ENCODE measurements around the gene ASB1.
"Not testable (repeated sequence)": the region's sequence is repeated elsewhere in the genome, so short reads cannot be mapped to it uniquely, and the experiment has no call there.

Gene ASB1

DNA sequence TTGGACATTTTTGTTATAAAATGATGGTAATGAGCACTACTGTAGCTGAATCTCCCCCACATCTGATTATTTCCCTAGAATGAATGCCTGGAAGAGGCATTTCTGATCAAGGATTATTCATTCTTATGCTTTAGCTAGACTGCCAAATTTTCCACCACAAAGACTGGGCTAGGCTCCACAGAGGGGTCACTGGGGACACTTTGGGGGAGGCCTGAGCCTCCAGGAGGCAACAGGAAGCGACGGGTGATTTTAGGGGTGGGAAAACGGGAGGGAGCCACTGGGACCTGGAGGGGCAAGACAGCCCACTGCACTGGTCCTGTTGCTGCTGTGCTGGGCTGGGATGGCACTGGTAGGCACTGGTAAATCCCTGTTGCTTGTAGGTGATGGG lies 2.4 kb upstream of the ASB1 start:
- no peak for DNase-seq

DNA sequence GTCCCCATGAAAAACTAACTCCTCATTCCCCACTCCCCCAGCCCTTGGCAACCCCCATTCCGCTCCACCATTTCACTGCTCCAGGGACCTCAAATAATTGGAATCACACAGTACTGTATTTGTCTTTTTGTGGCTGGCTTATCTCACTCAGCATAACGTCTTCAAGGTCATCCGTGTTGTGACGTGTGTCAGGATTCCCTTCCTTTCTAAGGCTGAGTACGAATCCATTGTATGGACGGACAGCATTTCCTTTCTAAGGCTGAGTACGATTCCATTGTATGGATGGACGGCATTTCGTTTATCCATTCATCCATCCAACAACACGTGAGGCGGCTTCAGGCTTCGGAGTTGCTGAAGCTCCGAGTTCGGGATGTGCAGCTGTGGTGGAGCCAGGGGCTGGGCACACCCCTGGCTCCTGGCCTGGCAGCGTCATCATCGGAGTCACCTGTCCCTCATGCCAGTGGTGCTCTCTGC lies 1.2 kb upstream of the ASB1 start:
- DNase-seq, result no peak

DNA sequence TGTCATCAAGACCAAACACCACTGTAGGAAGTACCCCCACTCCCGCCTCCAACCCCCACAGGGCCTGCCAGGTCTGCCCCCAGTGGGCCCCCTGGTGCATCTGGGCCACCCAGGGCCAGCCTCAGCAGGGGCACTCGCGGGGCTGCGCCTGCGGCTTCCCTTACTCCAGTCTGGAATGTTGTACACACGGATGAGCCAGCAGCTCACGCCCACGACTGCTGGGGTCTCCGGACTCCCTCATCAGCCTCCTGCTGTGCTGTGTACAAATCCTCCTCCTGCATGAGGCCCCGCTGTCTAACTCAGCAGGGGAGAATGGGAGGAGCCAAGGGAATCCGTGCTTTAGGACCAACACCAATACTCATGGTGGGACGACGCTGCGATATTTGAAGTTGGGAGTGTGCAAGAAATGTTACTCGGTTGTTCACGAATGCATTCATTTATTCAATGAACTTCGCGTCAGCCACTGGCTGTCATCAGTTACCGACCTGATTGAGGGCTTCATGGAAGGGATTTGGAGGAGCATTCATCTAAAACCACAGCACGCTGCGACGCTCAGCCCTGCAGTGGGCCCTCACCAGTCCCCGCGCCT lies 654 bp upstream of the ASB1 start:
- no peak for DNase-seq

DNA sequence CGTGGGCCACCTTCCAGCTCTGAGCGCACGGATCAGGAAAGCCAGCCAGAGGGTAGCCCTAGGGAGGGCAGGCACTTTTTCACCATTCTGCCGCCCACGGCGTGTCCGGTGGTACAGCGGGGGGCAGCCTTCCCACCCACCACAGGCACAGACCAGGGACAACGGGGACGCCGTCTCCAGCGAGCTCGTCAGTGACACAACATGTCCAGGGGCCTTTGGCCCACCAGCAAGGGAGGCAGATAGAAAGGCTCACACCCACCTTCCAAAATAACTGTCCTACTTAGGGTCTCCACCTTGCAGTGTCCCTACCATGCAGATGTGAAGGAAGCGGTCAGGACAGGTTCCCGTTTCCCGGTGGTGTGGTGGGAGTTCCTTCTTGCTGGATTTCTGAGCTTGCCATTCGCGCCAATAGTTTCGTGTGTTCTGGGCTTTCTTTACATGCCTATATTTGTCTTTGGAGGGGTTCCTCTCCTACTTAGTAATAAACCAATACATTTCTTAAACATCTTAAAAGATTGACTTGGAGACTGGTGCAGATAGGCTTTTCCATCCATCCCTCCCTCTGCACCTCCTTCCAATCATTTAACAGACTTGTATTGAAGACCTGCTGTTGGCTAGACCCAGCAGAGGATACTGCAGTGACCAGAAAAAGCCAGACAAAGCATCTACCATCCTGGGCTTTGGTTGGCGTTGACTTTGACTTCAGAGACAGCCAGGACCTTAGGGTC lies 872 bp downstream of the ASB1 start:
- DNase-seq, result no peak

DNA sequence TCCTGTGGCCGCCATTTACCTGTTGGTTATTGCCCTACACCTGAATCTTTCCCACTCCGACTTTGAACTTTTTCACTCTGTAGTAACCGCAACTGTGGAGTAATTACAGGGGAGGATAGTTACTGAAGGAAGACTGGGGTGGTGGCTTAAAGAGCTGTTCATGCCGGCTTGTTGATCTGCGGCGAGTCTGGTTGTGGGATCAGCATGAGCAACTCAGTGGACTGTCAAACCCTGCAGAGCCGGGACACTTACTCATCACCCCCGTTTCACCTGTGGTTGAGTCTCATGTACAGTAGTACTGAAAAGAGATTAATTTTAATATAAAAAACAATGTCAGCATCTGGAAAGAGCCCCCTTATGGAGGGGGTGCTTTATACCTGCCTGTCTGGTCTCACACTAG lies 2.1 kb downstream of the ASB1 start:
- DNase-seq, result no peak

DNA sequence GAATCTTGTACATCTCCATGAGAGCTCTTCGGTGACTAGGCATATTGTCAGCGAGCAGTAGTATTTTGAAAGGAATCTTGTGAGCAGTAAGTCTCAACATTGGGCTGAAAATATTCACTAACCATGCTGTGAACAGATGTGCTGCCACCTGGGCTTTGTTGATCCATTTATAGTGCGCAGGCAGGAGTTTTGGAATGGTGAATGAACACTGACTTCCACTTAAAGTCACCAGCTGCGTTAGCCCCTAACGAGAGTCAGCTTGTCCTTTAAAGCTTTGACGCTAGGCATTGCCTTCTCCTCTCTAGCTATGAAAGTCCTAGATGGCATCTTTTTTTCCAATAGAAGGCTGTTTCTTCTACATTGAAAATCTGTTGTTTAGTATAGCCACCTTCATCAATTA lies 4.1 kb downstream of the ASB1 start:
- DNase-seq, result no peak

DNA sequence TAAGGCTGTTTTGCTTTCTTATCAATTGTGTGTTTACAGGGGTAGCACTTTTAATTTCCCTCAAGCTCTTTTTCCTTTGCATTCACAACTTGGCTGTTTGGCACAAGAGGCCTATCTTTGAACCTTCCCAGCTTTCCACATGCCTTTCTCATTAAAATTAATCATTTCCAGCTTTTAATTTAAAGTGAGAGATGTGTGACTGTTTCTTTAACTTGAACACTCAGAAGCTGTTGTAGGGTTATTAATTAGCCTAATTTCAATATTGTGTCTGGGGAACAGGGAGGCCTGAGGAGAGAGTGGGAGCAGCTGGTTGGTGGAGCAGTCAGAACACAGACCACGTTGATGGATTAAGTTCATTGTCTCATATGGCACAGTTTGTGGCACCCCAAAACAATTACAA lies 4.7 kb downstream of the ASB1 start:
- no peak for DNase-seq

DNA sequence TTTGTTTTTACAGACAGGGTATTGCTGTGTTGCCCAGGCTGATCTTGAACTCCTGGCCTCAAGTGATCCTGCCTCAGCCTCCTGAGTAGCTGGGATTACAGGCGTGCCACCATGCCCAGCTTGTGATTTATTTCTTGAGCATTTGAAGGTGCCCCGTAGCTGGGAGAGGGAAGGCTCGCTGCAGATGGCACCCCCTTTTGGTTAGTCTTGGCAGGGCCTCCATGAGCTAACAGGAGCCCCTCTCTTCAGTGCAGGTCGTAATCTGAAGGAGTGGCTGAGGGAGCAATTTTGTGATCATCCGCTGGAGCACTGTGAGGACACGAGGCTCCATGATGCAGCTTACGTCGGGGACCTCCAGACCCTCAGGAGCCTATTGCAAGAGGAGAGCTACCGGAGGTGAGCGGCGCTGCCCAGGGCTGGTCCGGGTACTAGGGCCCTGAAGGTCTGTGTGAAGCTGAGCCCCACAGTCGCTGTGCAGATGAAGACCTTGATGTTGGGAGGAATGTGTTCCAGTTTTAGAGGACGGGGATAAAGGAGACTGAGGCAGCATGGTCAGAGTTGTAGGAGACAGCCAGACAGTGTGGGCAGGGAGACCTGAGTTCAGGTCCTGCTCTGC lies 6.7 kb downstream of the ASB1 start:
- DNase-seq, result no peak

DNA sequence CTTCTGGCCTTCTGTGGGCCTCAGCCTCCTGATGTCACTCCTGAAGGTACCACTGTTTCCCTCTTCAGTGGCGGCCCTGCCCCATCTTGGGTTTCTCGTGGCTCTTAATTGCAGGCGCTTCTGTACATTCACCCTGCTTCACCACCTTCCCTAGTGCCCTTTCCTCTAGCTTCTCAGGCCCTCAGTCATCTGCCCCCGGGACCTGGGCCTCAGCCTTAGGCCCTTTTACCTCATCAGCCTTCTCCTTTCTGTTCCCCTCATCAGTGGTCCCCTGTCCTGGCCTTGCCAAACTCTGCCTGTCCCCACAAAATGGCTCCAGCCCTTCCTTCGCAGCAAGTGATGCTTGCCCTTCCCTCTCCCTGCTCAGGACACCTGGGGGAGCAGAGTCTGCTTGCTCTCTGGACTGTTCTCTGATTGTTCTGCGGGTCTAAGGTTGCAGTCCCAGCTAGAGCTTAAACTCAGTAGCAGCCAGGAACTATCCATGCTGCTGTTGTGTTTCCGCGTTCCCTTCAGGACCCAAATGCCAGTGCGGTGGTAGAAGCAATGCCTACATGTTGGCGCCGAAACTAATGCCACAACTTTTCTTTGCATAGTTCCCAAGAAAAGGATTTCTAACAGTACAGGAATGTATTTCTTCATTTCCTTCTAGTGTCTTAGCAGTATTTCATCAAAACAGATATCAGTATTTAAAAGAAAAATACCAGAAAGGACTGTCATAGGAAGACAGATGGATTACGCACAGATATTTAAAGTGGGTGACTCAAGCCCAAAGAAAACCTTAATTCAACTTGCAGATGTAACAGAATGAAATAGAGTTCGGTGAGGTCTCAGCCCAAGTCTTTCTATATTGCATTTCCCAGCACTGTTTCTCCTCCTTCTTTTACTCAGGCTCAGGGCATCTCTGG lies 7.5 kb downstream of the ASB1 start:
- DNase-seq, result no peak

DNA sequence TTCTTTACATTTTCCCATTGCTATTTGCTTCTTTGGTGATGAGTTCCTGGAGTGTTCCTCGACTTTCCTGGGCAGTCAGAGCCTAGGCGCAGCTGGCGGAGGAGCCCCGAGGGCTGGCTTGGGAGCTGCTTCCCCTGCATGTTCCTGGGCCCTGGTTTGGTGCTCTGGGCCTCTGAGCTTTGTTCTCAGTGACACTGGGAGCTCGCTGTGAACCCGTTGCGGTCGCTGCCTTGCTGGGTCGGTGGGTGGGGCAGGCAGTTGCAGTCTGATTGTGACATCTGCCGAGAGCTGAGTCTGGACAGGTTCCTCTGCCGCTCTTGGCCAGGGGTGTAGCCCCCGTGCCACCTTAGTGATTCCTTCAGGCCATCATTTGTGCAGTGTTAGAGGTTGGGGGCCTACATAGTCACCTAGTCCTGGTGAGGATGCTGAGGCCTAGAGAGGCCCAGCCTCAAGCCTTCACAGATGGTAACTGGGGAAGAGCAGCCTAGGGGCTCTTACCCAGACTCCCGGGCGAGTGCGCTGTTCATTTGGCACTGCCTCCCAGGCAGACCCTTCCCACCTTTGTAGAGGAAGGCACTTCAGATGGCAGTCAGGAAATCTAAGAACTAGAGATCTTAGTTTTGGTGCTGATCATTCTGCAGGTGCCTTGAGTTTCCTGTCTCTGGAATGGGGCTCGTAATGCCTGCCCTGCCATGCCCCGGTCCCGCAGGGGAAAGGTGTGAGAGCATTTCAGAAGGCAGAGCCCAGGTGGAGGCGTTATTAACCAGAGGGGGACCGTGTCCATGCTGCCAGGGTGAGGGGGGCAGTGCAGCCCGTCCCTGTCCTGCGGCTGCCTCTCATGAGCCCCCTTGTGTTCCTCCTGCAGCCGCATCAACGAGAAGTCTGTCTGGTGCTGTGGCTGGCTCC lies 8.4 kb downstream of the ASB1 start:
- no peak for DNase-seq

DNA sequence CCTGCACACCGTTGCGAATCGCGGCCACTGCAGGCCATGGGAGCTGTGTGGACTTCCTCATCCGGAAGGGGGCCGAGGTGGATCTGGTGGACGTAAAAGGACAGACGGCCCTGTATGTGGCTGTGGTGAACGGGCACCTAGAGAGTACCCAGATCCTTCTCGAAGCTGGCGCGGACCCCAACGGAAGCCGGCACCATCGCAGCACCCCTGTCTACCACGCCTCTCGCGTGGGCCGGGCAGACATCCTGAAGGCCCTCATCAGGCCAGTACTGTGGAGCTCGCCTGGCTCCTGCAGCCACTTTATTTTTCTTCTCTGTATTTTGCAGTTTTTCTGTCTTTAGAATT lies 9.0 kb downstream of the ASB1 start:
- DNase-seq, result no peak

DNA sequence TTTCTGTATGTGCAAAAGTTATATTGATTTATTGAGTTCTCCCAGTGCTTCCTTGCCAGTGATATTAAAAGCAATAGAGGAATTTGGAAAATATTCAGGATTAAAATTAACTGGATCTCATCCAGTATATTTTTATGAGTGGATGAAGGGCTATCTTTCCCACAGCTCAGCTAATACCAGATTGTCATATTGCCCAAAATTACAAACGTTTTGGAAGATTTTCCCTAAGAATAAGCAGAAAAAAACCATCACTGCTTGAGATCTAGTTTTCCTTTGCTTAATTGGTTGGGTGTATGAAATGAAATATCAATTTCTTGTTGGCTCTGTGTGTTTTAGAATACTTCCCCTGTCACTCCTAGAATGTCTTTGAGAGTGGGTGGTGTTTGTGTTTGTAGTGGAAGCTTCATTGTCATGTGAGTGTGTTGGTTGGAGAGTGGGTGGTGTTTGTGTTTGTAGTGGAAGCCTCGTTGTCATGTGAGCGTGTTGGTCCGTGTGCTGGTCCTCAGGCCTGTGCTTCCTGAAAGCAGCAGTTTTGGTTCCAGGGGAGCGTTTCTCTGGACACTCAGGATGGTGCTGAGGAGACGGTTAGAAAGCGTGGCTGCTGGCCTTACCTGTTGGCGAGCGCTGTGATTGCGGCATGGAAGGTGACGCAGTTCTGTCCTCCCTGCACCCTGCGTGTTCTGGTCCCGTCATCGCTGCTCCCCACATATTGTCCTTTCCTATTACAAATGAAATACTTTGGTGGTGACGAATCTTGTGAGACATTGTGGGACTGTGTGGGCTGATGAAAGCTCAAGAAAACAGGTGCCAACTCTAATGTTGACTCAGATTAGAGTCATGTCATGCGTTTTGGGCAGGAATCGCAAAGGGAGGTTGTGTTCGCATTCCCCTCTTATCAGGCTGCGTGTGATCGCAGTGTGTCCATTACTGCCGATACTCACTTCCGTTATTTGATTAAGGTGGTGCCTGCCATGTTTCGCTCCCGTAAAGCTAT lies 12.4 kb downstream of the ASB1 start:
- DNase-seq, result no peak

DNA sequence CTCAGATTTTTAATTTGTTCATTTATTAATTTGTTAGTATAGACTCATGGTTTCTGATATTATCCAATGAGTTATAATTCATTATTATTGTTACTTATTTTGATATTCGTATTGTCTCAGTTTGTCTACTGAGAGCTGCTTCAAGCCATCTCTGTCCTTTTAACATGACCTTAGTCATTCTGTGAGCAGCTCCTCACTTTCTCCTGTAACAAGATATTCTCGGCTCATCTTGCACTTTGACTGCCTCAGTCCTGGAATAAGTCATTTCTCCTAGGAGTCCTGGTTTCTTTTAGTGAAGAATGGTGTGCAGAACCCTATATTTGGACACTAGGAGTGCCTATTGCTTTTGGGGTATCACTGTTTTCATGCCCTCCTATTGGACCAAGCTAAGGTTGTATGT lies 13.2 kb downstream of the ASB1 start:
- DNase-seq, result no peak

DNA sequence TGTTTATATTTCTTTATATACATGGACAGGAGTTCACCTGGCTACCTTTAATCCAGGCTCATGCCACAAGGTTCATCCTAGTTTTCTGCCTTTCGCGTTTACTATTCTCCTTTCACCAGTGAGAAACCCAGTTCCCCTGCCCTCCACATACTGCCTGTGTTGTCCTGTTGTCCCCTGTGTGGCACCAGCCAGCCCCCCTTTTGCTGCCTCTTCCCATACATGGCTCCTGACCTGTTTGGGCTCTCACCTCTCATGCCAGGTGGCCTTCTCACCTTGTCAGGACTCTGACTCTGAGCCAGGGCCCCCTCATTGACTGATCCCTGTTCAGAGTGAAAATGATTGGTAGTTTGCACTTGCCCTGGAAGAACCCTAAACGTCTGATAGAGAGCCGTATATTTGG lies 13.6 kb downstream of the ASB1 start:
- DNase-seq, result no peak

DNA sequence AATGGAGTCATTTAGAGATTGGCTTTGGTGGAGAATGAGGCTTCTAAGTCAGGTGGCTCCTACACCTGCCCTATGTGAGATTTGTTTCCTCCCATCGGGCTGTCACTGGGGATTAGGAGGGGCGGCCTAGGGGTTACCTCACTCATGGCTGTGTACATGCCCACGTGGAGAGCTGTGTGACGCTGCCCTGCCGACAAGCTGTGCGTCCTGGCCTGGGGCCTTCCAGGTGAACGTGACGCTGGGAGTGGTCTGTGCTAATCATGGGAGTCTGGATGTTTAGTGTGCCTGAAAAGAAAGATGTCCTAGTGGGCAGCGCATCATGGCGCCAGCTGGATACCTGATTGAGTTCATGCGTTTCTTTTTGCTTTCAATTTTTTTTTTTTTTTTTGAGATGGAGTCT lies 14.0 kb downstream of the ASB1 start:
- DNase-seq, result no peak

DNA sequence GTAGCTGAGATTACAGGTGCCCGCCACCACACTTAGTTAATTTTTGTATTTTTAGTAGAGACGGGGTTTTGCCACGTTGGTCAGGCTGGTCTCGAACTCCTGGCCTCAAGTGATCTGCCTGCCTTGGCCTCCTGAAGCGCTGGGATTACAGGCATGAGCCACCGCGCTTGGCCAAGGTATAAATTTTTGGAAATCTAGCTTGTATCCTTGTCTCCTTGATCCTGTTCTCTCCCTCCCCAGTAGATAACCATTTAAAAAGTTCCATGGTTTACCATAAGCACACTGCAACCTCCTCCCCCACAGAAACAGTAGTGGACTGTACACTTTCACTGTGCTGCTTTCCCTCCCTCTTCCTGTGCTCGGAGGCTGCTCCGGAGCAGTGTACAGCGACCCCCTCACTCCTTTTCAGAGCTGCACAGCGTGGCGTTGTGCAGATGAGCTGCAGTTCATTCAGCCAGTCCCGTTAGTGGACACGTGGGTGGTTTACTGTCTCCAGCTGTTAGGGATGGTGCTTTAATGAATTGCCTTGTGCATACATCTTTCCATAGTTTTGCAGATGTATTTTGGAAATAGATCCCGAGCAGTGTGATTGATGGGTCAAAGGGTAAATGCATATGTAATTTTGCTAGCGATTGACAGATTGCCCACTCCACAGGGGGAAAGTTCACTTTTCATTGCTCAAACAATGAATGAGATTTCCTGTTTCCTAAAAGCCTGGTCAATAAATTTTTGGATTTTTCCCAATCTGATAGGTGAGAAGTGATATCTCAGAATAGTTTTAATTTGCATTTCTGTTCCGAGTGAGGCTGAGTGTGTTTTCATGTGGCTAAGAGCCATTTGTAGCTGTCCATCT lies 14.8 kb downstream of the ASB1 start:
- no peak for DNase-seq

DNA sequence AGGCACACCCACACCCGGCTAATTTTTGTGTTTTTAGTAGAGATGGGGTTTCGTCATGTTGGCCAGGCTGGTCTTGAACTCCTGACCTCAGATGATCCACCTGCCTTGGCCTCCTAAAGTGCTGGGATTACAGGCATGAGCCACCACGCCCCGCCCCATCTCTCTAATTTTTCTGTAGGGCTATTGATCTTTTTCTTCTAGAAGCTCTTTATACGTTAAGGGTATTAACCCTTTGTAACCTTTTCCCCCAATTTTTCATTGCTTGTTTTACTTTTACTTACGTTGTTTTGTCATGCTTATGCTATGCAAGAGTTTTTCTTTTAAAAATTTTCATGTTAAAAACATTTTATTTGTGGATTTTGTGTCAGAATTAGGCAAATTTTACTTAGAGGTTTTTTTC lies 15.5 kb downstream of the ASB1 start:
- not testable (repeated sequence) for DNase-seq

DNA sequence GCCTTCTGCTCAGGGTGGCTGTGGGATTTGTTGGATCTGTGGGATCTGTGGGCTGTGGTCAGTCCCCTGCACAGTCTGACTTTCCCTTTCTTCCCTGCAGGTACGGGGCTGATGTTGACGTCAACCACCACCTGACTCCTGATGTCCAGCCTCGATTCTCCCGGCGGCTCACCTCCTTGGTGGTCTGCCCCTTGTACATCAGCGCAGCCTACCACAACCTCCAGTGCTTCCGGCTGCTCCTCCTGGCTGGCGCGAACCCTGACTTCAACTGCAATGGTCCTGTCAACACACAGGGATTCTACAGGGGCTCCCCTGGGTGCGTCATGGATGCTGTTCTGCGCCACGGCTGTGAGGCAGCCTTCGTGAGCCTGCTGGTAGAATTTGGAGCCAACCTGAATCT lies 17.5 kb downstream of the ASB1 start:
- DNase-seq, result no peak

DNA sequence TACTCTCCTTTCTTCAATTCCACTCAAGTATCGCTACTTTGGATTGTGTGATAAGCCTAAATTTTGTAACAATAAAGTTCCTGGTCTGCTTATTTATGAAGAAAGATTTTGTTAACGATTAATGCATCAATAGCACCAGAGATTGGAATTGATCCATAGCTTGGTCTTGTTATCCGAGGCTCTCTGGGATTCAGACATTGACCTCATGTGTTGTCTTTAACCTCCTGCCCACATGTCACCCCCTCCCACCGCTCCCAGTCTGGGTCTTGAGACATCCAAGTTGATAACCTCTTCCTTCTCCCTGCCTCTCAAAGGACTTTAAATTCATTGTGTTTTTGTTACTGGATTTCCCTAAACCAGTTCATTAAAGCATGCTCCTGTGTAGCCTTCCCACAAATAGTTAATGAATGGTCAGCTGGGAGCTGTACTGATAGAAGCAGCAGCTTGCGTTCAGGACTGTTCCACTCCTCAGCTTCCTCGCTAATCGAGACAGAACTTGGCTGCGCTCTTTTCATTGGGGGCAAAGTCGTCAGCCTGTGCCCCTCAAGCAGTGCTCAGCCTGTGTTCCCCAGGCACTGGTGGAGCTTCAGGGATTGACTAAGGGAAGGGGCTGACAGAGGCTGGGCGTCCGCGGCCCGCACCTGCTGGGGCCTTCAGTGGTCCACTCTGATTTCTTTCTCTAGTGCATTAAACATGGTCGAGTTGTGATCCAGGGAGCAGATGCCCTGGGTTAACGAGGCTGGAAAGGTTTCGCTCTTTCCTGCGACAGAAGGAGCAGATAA lies 18.9 kb downstream of the ASB1 start:
- DNase-seq, result no peak

Measured in GDM1 (cell line).